ENCODE results near the gene NPAS3.

Gene NPAS3

DNA sequence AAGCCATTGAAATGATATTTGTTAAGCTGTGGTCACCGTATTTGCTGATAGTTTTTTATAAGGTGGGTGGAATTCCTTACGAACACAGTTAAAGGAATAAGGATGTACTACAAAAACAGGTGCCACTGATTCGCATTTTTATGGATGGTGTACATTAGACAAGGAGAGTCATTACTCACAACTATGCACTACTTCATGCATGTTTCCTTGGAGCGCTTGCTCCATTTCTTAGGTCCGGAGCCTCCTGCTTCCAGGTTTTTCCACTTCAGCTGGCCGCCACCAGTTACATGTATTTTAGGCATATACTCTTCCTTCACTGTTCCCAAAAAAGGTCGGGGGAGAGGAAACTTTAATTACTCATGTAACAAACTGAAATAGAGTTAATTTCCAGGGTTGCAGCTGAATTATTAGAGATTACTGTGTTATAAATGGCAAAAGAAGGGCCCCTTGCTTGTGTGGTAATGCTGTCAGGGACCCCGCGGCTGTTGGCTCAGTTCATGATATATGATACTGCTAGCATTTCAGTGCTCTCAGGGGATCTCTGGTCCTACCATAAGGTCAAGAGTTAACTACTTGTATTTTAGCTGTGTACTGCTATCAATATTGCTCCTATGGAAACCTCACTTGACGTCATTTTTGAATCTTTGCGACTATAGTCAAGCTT is 454.7 kb downstream of the NPAS3 start:
- no peak for DNase-seq

DNA sequence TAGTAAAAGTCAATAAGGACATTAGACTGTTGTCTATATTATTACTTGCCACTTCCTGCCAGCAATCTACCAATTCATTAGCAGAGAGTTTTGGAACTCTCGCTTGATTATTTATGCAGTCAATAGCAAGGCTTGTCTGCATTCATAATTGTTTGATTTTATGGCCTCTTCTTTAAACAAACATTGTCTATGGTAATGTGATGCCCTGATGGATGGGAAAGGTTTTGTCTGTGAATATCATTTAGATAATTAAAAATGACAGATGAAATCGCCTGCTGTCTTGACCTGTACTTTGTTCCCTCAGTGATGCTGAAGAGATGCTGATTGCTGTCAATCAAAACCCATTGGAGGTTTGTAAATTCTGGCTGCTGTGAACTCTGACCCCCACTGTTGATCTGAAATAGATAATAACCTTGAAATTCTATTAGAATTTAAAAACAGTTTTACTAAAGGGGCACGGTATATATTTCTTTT is 455.3 kb downstream of the NPAS3 start:
- no peak for DNase-seq

DNA sequence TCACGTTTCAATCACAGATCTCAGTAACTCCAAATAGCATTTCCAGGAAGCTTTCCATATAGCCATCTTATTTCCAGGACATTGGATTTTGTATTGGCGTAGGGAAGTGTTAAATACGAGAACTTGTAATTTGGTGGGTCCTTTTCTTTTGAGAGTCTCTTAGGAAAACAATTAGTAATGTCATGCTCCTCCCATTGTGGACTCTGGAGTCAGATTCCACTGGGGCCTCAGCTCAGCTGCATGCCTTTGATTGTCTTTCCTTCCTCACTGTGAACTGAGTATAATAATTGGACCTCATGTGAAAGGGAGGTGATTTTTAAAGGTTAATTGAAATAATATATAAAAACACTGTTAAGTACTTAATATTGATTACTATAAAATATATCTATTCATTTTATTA is 462.6 kb downstream of the NPAS3 start:
- DNase-seq = no peak

DNA sequence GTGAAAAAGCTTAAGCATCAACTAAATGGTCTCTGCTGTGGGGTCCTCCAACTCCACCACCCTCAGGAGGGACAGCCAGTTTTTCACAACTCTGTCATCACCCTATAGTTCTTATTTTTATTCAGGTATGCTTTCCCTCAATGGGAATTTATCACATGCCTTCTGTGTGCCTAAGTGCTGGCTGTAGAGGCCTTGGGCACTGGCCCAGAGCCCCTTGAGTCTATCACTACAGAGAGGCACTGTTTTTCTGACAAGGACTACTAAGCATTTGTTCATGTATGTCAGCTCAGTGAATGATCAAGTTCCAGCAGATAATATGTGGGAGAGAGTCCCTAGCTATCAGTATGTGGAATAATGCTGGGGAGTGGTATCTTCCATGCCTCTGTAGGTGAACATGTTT is 463.9 kb downstream of the NPAS3 start:
- no peak for DNase-seq

DNA sequence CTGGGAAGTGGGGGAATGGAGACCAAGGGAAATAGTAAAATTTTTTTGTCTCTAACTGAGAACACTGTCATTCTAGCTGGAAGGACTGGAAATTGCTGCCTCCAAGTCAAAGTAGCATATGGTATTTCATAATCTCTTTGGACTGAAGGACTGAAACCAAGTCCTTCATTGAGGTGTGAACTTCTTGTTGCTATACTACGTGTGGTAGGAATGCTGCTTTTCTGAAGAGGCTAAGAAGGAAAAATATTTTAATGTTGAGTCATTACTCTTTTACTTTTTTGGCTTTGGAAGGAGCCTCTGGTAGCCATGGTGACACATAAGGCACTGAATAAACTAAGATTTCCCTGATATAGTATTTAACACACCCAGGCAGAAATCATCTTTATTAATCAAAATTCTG is 465.4 kb downstream of the NPAS3 start:
- DNase-seq = no peak

DNA sequence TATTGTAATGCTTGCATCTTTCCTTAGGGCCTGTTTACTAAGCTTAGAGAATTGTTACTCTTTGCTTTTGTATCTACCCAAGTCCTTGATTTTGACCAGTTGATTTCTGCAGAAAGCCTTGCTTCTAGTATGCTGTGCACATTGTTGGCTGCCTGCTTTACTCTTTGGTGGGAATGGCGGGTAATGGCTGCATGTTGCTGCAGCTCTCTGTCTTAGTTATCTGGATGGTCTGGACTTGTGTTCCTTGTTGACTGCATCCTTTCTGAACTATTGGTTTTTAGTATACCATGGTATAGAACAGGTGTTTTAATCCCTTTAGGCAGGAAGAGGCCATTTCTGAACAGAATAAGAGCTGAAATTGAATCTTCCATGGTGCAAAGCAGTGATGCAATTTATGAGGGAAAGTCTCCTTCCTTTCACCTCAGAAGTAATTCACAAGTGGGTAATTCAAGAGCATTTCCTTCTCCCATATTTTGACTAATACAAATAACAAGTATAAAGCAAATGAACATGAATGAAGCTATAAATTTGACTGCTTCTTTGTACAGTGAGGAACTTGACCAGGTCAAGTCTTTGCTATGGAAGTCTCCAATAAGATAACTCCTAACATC is 466.4 kb downstream of the NPAS3 start:
- no peak for DNase-seq

DNA sequence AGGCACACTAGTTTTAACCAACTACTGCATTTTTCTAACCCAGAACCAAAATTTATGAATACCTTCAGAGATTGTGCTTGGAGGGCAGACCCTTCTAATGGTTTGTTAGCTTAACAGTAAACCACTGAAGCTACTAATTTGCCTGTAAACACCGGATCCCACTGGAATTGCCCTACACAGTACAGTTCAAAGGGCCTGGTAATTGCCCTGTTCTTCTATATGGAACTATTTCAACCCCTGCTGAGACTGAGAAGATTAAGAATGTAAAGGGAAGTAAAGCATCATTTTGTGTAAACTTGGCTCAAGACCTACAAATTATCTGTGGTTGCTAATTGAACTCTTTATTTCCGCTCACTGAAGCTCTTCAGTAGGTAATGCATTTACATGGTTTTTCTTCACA is 468.1 kb downstream of the NPAS3 start:
- no peak for DNase-seq

DNA sequence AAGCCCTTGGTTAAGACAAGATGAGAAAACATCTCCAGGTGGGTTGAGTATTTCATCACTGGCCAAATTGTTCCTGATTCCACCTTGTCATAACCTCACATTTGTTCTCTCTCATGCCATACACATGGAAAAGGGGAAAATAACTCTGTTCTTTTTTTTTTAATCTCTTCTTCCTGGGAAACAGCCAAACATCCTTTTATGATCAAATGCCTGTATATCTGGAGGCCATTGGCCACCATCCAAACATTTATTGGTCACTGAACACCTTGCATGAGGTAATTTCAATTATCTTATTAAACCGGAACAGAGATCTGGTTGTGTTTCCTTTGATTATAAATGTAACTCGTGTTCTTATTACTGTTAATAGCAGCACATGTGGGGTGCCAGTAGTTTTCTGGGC is 469.6 kb downstream of the NPAS3 start:
- DNase-seq = no peak

DNA sequence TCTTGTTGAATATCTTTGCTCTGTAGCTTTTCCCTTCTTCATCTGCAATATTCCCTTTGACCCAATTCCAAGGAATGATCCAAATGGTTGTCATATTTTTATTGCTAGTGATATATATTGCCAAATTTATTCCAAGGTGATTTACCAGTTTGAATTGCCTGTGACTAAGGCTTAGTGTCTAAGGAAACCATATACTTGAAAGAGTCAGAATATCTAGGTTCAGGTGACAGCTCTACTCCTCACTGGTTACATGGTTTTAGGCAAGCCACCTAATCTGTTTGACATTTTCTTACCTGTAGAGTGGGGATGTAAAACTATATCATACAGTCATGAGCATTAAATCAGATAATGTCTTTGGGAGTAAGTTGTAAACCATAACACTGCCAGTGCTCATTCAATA is 473.8 kb downstream of the NPAS3 start:
- no peak for DNase-seq

DNA sequence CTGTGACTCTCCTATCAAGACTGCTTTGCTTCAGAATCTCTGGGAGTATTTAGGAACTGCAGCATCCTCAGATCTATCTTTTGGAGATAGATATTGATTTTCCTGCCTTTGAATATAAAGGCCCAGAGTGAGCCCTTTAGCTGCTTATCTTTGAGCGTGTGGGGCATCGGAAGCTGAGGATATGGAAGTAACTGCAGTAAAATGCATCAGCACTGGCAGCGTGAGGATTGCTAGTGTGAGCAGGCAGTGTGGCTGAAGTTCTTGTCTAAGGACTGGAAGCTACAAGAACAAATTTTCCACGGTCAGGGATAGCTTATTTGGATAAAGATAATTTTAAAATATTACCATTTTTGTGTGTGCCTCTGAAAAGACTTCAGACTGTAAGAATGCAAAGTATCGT is 474.7 kb downstream of the NPAS3 start:
- no peak for DNase-seq

DNA sequence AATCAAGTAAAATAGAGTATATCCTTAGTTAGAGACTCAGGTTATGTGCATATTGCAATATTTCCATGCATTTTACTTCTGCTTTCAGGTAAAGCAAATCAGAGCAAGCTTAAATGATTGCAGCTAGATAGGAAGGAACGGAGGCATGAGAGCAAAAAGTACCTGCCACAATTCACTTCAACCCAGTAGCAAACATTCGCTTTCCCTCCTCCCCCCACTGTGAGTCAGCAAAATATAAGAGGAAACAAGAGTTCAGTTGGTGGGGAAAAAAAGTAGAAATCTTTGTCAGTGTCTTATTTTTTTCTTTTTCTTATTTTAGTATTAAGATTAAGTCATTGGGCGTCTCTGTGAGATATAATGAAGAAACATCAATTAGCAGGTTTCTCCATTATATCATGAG is 475.4 kb downstream of the NPAS3 start:
- no peak for DNase-seq

DNA sequence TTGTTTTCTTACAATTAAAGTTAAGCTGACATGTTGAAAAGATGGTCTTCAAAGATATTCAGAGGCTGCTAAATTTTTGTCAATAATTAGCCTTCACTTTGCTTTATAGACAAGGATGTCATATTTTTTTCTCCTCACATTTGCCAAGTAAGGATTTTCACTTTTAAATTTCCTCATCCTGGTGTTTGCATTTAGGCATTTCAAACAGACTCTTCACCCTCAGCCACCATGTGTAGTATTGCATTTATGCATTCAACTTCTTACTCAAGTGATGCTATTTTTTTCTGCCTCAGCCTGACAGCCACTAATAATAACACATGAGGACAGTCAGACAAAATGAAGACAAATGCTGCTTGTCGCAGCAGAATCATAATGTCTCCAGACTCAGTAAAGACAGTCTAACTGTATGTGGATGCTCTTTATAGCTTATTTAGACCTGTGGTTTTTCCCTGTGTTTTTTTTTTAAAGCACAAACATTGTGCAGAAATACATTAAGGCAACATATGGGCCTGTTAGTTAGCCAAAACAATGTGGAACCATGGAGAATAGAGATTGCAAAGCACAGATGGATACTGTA is 481.5 kb downstream of the NPAS3 start:
- no peak for DNase-seq

DNA sequence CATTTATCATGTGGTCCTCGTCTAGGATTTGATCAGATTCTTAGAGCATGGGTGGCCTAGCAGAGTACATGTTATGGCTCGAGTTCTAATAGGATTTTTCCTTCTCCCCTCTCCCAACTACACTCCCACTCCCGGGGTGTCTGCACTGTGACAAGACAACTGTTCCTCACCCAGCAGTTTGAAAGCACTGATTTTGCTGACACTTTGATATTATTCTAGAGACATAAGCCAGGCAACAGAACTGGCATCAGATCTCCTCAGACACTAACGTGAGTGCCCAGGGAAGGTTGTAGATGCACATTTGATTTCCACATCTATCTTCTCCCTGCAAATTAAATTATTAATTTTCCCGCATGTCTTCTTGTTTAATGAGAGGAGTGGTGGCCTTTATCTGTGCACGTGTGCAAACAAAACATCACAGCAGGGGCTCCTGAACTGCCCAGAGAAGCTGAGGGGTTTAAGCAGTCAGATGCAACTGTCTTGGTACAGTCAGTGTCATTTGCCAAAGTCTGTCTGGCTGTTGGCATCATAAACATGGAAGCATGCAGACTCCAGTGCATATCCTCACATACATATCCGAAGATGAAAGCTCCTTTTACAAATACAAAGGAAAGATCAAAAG is 491.8 kb downstream of the NPAS3 start:
- DNase-seq = no peak

DNA sequence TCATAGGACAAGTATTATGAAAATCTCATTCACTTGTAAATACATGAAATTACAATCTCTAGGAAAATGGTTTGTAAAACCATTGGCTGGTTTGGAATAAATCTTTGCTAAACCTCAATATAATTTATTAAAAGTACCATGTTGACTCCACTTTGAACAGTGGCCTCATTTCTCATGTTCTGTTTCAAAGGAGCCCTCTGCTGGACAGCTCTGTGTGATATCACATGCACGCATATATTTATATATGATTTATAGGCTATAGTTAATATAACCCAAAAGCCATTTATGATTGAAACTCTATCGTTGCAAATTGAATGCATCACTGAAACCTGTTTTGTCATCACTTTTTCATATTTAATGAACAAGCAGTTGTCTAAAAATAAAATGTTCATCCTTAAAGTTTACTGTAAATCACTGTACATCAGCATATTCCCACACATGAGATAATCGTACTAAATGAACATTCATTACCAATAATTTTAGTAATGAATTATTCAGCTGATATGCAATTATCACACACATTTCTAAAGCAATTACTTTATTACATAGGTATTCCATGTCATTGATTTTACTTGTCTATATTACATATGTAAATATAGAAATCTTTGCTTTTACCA is 493.8 kb downstream of the NPAS3 start:
- peak; percentile 8 for DNase-seq

DNA sequence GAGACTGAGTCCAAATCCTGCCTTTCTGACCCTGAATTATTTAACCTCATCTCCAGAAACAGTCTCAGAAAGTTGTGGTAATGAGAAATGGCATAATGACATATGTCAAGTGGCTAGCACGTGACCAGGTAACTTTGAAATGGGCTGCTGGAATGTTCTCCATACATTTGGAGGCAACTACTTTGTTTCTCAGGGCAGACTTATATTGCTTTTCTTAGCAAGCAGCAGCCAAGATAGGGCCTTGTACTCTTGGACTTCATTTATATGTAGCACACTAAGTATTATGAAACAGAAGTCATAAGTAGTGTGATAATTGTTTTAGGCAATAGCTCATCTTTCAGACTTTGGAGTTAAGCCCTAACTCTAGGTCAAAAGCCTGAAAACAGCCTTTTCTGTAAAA is 494.7 kb downstream of the NPAS3 start:
- DNase-seq = no peak

DNA sequence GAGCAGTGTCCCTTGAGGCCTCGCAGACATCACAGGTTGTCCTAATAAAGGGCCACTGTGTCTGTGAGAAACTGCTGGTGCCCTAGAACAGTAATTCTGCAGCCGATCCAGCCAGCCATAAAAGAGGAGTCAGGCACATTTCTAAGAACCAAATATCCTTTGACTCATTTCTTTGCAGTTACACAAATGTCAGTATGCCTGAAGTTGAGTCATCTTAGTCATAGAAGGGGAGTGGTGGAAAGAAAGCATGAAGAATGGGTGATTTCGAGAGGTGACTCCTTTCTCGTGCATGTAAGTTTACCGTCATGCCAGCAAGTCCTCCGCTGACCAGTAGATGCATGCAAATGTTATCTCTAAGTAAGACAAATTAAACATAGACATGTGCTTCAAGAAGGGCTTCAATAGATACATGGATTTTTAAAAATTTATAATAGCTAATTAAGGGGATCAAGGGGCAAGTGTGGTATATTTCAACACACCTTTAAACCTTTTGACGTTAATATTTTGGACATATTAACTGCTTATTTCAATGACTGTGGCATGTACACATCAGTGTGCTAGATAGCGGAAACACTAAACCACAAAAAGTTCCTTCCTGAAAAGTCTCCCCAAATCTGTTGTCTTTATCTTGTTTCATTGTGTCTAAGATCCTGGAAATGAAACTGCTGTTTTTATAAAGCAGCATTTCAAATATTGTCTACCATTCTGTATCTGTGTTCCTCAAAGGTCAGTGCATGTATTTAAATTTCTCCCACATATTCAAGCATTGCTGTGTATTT is 497.4 kb downstream of the NPAS3 start:
- DNase-seq = peak; percentile 73

DNA sequence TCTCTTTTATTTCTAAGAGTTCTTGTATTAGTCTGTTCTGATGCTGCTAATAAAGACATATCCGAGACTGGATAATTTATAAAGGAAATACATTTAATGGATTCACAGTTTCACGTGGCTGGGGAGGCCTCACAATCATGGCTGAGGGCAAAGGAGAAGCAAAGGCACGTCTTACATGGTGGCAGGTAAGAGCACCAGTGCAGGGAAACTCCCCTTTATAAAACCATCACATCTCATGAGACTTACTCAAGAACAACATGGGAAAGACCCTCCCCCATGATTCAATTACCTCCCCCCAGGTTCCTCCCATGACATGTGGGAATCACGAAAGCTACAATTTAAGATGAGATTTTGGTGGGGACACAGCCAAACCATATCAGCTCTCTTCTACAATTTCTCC is 503.0 kb downstream of the NPAS3 start:
- no peak for DNase-seq

DNA sequence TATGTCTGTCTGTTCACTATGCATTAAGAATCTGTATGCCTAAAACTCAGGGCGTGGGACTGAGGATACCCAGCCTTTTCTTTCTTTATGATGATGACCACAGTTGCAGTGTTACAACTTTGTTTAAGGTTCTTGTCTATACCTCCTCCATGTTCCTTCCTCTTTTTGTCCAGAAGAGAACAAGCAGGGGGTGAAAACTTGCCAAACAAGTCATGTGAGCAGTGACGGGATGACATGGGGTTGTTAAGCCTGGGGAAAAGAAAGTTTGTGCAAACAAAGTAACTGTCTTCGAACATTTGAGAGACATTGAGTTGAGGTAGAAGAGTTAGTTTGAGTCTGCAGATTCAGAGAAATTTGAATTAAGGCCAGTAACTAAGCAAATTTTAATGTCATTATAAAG is 505.5 kb downstream of the NPAS3 start:
- DNase-seq = no peak

DNA sequence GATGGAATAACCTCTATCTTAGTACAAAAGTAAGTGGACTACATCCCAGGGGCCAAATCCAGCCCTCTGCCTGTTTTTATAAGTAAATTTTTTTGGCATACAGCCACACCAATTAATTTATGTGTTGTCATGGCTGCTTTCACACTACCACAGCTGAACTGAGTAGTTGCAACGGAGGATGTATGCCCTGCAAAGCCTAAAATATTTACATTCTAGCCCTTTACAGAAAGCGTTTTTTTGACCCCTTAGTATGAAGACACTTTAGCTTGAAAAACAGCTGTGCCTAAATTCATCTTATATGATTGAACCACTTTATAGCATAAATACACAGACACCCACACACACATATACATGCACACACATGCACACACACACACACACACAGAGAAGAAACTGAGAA is 510.6 kb downstream of the NPAS3 start:
- no peak for DNase-seq

DNA sequence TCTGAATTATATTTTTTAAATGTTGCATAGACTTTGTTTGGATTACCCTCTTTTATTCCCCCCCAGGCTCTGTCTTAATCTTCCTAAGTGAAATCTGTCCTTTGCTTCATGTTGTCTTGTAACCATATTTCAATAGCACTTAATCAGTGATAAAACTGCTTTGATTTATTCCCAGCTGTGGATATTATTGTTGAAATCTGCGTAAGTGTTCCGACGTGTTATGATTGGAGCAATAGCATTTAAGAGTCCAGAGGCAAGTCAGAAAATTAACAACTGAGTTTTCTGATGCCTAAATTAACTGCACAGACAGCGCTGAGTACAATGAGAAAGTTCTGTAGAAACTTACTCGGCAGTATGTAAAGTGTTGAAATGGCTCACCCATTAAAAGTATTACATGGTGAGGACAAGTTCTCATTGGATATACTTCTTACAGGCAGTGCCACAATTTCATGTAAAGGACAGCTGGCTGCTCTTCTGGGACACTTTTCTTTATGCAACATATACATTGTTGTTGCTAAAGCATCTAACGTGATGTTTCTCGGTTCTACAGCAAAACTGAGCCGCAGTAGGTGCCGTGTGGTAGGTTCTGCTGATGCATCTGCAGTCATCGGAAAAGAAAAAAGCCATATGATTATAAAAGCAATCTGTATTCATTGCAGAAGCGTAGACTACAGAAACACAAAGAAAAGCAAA is 511.2 kb downstream of the NPAS3 start:
- DNase-seq = no peak

DNA sequence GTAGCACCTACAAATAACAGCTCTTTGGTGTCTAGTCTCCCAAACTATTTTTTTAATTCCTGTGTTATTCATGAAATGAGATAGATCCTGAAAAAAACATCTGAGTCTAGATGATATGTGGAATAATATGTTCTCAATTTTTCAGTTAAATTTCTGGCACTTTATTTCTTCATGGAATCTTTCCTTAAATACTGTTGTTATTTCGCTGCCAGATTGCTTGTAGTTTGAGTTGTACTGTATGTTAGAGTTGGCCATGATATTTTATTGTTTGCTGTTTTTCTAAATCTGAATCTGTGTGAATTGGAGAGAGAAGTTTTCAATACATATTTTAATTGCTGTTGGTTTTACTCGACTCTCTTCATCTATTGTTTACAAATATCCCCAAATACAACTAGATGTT is 511.7 kb downstream of the NPAS3 start:
- DNase-seq = no peak

DNA sequence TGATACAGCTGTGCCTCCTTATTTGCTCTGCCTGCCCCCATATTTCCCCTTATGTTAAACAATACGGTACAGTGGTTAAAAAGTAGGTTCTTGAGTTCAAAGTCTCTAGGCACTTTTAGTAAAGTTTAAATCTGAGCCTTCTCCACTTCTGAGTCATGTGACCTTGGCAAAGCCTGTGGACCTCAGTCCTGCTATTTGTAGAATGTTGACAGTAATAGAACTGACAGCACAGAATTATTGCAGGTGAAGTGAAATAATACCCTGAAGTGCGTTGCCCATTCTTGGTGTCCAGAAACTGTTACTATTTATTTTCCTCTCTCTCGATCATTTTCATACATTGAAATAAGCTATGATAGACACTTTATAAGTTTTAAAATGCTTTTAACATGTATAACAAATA is 512.5 kb downstream of the NPAS3 start:
- DNase-seq = no peak

All from activated CD4-positive, alpha-beta T cell treated with anti-CD3 and anti-CD28 coated beads, Interleukin-2, amount 50 U/mL, for 16 hours (primary cell).